ENCODE measurements around the gene ARMC5. TPM values are rescaled to one million over a fixed set of nuclear protein-coding genes. Genes with fewer than 3 reads are reported as not detected.

ARMC5 gene
- total RNA-seq, 2 donors from 2014 or later, result 4.2 to 13.2 TPM

- peak in 1 of 4 donors; percentile 46 for DNase-seq
Measured at GRCh38 chr16:31460582-31461002, 1.3 kb downstream of the ARMC5 start.

GRCh38 chr16:31461201-31461920, 2.1 kb downstream of the ARMC5 start:
- DNase-seq (no peak), ATAC-seq (no peak)
- TF ChIP-seq POLR2A (IDR thresholded peaks at IDR 0.05) (no peak), CTCF (IDR thresholded peaks at IDR 0.05) (no peak)
- Histone ChIP-seq H3K27me3 (no peaks in the 10 kb centered on the region), H3K36me3 (replicated peaks in 1 of 2; ENCODE audit: insufficient read depth in 1 of 2, low read depth in 2 of 2) (peaks cover 0 to 12% of the 10 kb centered on the region in 2 donors), H3K27ac (no peak overlapping the region), H3K4me3 (no peak overlapping the region), H3K4me1 (peaks cover 27% of the 10 kb centered on the region), H3K9me3 (no peaks in the 10 kb centered on the region)
- 80 to 83% methylated on average over 7 to 10 of the region's 10 CpGs for WGBS, 2 donors
- intact Hi-C loops (cut with DNase I), result no loop called here

More at GRCh38 chr16:31460582-31461002, 1.3 kb downstream of the ARMC5 start:
- no peak for ATAC-seq
- no peak for TF ChIP-seq POLR2A (IDR thresholded peaks at IDR 0.05)
- peak; percentile 11 to 59 (median 55) for TF ChIP-seq CTCF (IDR thresholded peaks at IDR 0.05)
- Histone ChIP-seq H3K36me3 (replicated peaks in 1 of 2; ENCODE audit: insufficient read depth in 1 of 2, low read depth in 2 of 2) (peaks cover 0 to 10% of the 10 kb centered on the region in 2 donors), H3K27ac (peak overlapping the region in 3 of 4 donors; percentile 98 to 100 (median 99)), H3K4me3 (no peak overlapping the region), H3K4me1 (peaks cover 34% of the 10 kb centered on the region), H3K9me3 (no peaks in the 10 kb centered on the region), H3K27me3 (no peaks in the 10 kb centered on the region)
- intact Hi-C loops (cut with DNase I), result no loop called here
- 34 to 38% methylated on average over 8 of the region's 8 CpGs for WGBS, 2 donors

DNA sequence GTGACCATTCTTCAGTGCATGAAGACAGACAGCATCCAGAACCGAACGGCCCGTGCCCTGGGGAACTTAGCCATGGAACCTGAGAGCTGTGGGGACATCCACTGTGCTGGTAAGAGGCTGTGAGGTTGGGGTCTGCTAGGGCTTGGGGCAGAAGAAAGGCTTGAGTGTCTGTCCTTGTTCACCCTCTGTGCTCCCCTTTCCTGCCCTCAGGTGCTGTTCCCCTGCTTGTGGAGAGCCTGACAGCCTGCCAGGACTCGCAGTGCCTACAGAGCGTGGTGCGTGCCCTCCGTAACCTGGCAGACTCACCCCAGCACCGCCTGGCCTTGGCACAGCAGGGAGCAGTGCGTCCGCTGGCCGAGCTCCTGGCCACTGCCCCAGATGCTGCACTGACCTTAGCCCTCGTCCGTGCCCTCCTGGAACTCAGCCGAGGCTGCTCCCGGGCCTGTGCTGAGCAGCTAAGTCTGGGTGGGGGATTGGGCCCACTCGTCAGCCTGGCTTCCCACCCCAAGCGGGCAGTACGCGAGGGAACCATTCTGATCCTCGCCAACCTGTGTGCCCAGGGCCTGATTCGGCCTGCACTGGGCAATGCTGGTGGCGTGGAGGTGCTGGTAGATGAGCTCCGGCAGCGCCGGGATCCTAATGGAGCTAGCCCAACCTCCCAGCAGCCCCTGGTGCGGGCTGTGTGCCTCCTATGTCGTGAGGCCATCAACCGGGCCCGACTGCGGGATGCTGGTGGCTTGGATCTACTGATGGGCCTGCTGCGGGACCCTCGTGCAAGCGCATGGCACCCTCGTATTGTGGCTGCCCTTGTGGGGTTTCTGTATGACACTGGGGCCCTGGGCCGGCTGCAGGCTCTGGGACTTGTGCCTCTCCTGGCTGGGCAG, 2.9 kb downstream of the ARMC5 start:
- ATAC-seq (no peak), DNase-seq (no peak)
- Histone ChIP-seq H3K36me3 (replicated peaks in 1 of 2; ENCODE audit: insufficient read depth in 1 of 2, low read depth in 2 of 2) (peaks cover 0 to 12% of the 10 kb centered on the region in 2 donors), H3K9me3 (no peaks in the 10 kb centered on the region), H3K4me3 (no peak overlapping the region), H3K27ac (no peak overlapping the region), H3K27me3 (no peaks in the 10 kb centered on the region), H3K4me1 (peaks cover 19% of the 10 kb centered on the region)
- 89 to 90% methylated on average over 16 to 33 of the region's 35 CpGs for WGBS, 2 donors
- TF ChIP-seq POLR2A (IDR thresholded peaks at IDR 0.05) (no peak), CTCF (IDR thresholded peaks at IDR 0.05) (no peak)
- intact Hi-C loops (cut with DNase I), result no loop called here

GRCh38 chr16:31464348-31464769, 5.1 kb downstream of the ARMC5 start:
- no peak for TF ChIP-seq POLR2A (IDR thresholded peaks at IDR 0.05)
- no peak for TF ChIP-seq CTCF (IDR thresholded peaks at IDR 0.05)
- DNase-seq (no peak), ATAC-seq (no peak)
- H3K27ac ChIP-seq, result no peak overlapping the region
- WGBS, 2 donors, result 92 to 97% methylated on average over 14 to 33 of the region's 36 CpGs
- intact Hi-C loops (cut with DNase I), result no loop called here
- no peaks in the 10 kb centered on the region for H3K27me3 ChIP-seq
- peaks cover 0 to 12% of the 10 kb centered on the region in 2 donors for H3K36me3 ChIP-seq (replicated peaks in 1 of 2; ENCODE audit: insufficient read depth in 1 of 2, low read depth in 2 of 2)
- H3K9me3 ChIP-seq, result no peaks in the 10 kb centered on the region
- no peak overlapping the region for H3K4me3 ChIP-seq
- H3K4me1 ChIP-seq, result peaks cover 9% of the 10 kb centered on the region

Data from body of pancreas (tissue), 4 donors.